ENCODE results near the gene KIAA1958.

The KIAA1958 gene

GRCh38 chr9:112520656-112521055, 34.0 kb downstream of the KIAA1958 start:
- no peak for DNase-seq (ENCODE audit: low read depth)
- no peak overlapping the region for H3K4me3 ChIP-seq (ENCODE audit: low read length)
- TF ChIP-seq, protein P1, sequence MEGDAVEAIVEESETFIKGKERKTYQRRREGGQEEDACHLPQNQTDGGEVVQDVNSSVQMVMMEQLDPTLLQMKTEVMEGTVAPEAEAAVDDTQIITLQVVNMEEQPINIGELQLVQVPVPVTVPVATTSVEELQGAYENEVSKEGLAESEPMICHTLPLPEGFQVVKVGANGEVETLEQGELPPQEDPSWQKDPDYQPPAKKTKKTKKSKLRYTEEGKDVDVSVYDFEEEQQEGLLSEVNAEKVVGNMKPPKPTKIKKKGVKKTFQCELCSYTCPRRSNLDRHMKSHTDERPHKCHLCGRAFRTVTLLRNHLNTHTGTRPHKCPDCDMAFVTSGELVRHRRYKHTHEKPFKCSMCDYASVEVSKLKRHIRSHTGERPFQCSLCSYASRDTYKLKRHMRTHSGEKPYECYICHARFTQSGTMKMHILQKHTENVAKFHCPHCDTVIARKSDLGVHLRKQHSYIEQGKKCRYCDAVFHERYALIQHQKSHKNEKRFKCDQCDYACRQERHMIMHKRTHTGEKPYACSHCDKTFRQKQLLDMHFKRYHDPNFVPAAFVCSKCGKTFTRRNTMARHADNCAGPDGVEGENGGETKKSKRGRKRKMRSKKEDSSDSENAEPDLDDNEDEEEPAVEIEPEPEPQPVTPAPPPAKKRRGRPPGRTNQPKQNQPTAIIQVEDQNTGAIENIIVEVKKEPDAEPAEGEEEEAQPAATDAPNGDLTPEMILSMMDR (IDR thresholded peaks at IDR 0.05; ENCODE audit: insufficient read depth, low read depth, low read length, missing control alignments): no peak

DNA sequence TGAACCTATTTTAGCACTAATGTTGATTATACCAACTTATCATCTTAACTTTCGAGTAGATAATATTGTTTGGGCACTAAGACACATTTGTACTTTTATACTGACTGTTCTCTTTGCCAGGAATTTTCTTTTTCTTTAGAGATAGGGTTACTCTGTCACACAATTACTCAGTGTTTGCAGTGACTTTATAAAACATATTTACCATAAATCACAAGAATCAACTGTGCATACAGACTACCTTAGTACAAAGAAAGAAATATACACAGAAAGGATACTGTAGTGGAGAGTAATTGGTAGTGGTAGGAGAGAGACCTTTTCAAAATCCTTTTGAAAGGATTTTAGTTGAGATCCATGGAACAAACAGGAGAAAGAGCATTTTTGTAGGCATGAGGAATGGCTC, 40.3 kb downstream of the KIAA1958 start:
- no peak for DNase-seq (ENCODE audit: low read depth)
- H3K4me3 ChIP-seq (ENCODE audit: low read length): no peak overlapping the region
- TF ChIP-seq, protein P1 (IDR thresholded peaks at IDR 0.05; ENCODE audit: insufficient read depth, low read depth, low read length, missing control alignments): no peak

DNA sequence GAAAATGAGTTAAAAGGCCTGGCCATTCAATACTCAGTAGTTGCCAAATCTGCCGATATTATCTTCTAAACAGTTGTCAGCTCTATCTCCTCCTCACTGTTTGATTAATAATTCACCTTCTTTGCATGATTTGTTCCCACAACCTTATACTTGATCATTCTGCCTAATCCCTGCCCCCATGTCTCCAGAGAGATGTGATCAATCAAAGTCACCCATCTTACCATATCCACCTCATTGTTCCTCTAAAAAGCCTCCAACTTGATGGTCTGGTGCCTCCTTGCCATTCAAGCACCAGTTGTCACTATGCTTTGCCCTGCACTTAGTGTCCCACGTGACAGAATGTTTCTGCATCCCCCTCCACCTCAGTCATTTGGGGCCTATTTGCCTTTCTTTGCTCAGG, 41.3 kb downstream of the KIAA1958 start:
- no peak overlapping the region for H3K4me3 ChIP-seq (ENCODE audit: low read length)
- DNase-seq (ENCODE audit: low read depth): no peak
- TF ChIP-seq, protein P1 (IDR thresholded peaks at IDR 0.05; ENCODE audit: insufficient read depth, low read depth, low read length, missing control alignments): no peak

- no peak for DNase-seq (ENCODE audit: low read depth)
- TF ChIP-seq, protein P1 (IDR thresholded peaks at IDR 0.05; ENCODE audit: insufficient read depth, low read depth, low read length, missing control alignments): no peak
- no peak overlapping the region for H3K4me3 ChIP-seq (ENCODE audit: low read length)
Observed at GRCh38 chr9:112529316-112529715, 42.7 kb downstream of the KIAA1958 start.

DNA sequence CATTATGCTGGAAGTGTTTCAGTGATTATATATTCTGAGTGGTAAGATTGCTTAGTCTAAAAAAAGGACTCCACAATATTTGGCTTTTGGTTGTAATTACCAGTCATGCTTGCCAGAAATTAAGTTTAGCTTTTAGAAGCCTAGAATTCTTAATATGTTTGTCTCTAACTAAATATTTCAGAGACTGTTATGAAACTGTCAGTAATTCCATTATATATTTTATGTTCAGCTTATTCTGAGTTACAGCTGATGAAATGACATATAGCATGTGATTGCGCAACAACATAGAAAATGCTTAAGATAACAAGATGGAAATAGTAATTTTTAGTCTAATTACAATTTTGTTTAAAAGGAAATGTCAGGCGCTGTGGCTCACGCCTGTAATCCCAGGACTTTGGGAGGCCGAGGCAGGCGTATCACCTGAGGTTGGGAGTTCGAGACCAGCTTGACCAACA, 44.2 kb downstream of the KIAA1958 start:
- TF ChIP-seq, protein P1 (IDR thresholded peaks at IDR 0.05; ENCODE audit: insufficient read depth, low read depth, low read length, missing control alignments): no peak
- no peak for DNase-seq (ENCODE audit: low read depth)
- no peak overlapping the region for H3K4me3 ChIP-seq (ENCODE audit: low read length)

GRCh38 chr9:112531666-112532282, 45.1 kb downstream of the KIAA1958 start:
- H3K4me3 ChIP-seq (ENCODE audit: low read length): no peak overlapping the region
- DNase-seq (ENCODE audit: low read depth): no peak
- TF ChIP-seq, protein P1 (IDR thresholded peaks at IDR 0.05; ENCODE audit: insufficient read depth, low read depth, low read length, missing control alignments): no peak

GRCh38 chr9:112532427-112532826, 45.8 kb downstream of the KIAA1958 start:
- TF ChIP-seq, protein P1 (IDR thresholded peaks at IDR 0.05; ENCODE audit: insufficient read depth, low read depth, low read length, missing control alignments): no peak
- H3K4me3 ChIP-seq (ENCODE audit: low read length): no peak overlapping the region
- peak; percentile 46 for DNase-seq (ENCODE audit: low read depth)

Measured in epithelial cell of esophagus (primary cell).